Erythroblast (primary cell): ENCODE data around the gene ZNF217.
"Not testable (repeated sequence)": the region's sequence is repeated elsewhere in the genome, so short reads cannot be mapped to it uniquely, and the experiment has no call there.

ENCODE experiments used
- GATA1 ChIP-seq: IDR thresholded peaks from 2 replicates; pipeline ENCODE4 v1.6.1; 2011; ENCODE audit warnings: low read depth, mild to moderate bottlenecking, control low read depth, low read length, moderate library complexity
- POLR2A ChIP-seq: IDR thresholded peaks from 2 replicates; pipeline ENCODE4 v1.6.1; 2011; ENCODE audit warnings: mild to moderate bottlenecking, low read length

- not testable (repeated sequence) for TF ChIP-seq POLR2A, GATA1
Observed at GRCh38 chr20:53562104-53562764, 31.4 kb downstream of the ZNF217 start.
